Measurements from ENCODE around the gene KRTAP10-7. TPM values are rescaled to one million over a fixed set of nuclear protein-coding genes. Genes with fewer than 3 reads are reported as not detected.

KRTAP10-7 gene
- total and polyA plus RNA-seq, 2 experiments from 2014 or later = not detected

- TF ChIP-seq, protein P1, sequence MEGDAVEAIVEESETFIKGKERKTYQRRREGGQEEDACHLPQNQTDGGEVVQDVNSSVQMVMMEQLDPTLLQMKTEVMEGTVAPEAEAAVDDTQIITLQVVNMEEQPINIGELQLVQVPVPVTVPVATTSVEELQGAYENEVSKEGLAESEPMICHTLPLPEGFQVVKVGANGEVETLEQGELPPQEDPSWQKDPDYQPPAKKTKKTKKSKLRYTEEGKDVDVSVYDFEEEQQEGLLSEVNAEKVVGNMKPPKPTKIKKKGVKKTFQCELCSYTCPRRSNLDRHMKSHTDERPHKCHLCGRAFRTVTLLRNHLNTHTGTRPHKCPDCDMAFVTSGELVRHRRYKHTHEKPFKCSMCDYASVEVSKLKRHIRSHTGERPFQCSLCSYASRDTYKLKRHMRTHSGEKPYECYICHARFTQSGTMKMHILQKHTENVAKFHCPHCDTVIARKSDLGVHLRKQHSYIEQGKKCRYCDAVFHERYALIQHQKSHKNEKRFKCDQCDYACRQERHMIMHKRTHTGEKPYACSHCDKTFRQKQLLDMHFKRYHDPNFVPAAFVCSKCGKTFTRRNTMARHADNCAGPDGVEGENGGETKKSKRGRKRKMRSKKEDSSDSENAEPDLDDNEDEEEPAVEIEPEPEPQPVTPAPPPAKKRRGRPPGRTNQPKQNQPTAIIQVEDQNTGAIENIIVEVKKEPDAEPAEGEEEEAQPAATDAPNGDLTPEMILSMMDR (conservative IDR thresholded peaks at IDR 0.05; ENCODE audit: low read depth in 2 of 2) = no peak
- TF ChIP-seq POLR2AphosphoS5 (IDR thresholded peaks at IDR 0.05; ENCODE audit: low read depth) = no peak
Measured at GRCh38 chr21:44582055-44582454, 18.3 kb upstream of the KRTAP10-7 start (continued).

GRCh38 chr21:44583089-44583799 lies 17.2 kb upstream of the KRTAP10-7 start:
- peaks cover 11% of the 10 kb centered on the region for H3K9me3 Mint-ChIP-seq
- Histone ChIP-seq H3K79me2 (replicated peaks; ENCODE audit: insufficient read depth) (no peaks in the 10 kb centered on the region), H3K27ac (ENCODE audit: low read depth) (no peak overlapping the region), H2AFZ (no peak overlapping the region), H3K9me2 (ENCODE audit: insufficient read depth) (no peaks in the 10 kb centered on the region), H3K27me3 (ENCODE audit: insufficient read depth) (no peaks in the 10 kb centered on the region), H3K4me3 (no peak overlapping the region), H3K4me2 (no peak overlapping the region), H3K4me1 (ENCODE audit: insufficient read depth) (no peaks in the 10 kb centered on the region), H4K20me1 (replicated peaks; ENCODE audit: insufficient read depth) (no peaks in the 10 kb centered on the region), H3K36me3 (ENCODE audit: insufficient read depth) (no peaks in the 10 kb centered on the region), H3F3A (replicated peaks; ENCODE audit: low read depth) (no peaks in the 10 kb centered on the region)
- no peak overlapping the region for H3K27ac Mint-ChIP-seq
- no peaks in the 10 kb centered on the region for H3K36me3 Mint-ChIP-seq (ENCODE audit: low read depth)
- ATAC-seq (peak; percentile 63), DNase-seq (ENCODE audit: low spot score) (no peak)
- peaks cover 7% of the 10 kb centered on the region for H3K4me1 Mint-ChIP-seq
- TF ChIP-seq ETS1 (IDR thresholded peaks at IDR 0.05) (no peak), EZH2 (IDR thresholded peaks at IDR 0.05; ENCODE audit: low read depth, unreplicated experiment) (no peak), ZNF331 (CRISPR knock-in tag; IDR thresholded peaks at IDR 0.05; ENCODE audit: low read depth) (no peak), POLR2AphosphoS5 (IDR thresholded peaks at IDR 0.05; ENCODE audit: low read depth) (no peak), STAT1 (IDR thresholded peaks at IDR 0.05; ENCODE audit: unreplicated experiment) (no peak), EZH2phosphoT487 (IDR thresholded peaks at IDR 0.05; ENCODE audit: unreplicated experiment) (no peak), NANOG (IDR thresholded peaks at IDR 0.05; ENCODE audit: borderline replicate concordance) (no peak)
- TF ChIP-seq, protein P2, sequence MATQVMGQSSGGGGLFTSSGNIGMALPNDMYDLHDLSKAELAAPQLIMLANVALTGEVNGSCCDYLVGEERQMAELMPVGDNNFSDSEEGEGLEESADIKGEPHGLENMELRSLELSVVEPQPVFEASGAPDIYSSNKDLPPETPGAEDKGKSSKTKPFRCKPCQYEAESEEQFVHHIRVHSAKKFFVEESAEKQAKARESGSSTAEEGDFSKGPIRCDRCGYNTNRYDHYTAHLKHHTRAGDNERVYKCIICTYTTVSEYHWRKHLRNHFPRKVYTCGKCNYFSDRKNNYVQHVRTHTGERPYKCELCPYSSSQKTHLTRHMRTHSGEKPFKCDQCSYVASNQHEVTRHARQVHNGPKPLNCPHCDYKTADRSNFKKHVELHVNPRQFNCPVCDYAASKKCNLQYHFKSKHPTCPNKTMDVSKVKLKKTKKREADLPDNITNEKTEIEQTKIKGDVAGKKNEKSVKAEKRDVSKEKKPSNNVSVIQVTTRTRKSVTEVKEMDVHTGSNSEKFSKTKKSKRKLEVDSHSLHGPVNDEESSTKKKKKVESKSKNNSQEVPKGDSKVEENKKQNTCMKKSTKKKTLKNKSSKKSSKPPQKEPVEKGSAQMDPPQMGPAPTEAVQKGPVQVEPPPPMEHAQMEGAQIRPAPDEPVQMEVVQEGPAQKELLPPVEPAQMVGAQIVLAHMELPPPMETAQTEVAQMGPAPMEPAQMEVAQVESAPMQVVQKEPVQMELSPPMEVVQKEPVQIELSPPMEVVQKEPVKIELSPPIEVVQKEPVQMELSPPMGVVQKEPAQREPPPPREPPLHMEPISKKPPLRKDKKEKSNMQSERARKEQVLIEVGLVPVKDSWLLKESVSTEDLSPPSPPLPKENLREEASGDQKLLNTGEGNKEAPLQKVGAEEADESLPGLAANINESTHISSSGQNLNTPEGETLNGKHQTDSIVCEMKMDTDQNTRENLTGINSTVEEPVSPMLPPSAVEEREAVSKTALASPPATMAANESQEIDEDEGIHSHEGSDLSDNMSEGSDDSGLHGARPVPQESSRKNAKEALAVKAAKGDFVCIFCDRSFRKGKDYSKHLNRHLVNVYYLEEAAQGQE (IDR thresholded peaks at IDR 0.05; ENCODE audit: unreplicated experiment) = no peak
- H3K4me3 Mint-ChIP-seq = no peak overlapping the region
- H3K27me3 Mint-ChIP-seq (ENCODE audit: insufficient read depth, low read depth, poor library complexity) = peaks cover 9% of the 10 kb centered on the region
